B cell (primary cell): ENCODE data around the gene NTM. TPM values are rescaled to one million over a fixed set of nuclear protein-coding genes. Genes with fewer than 3 reads are reported as not detected.

ENCODE experiments used
- ATAC-seq: fragments of 200-7000 bp; cut with Tn5 transposase; one replicate; pipeline ENCODE4 v1.10.0; 2021; ENCODE audit warnings: low read depth, mild to moderate bottlenecking, moderate number of reproducible peaks, moderate library complexity
- CTCF ChIA-PET: fragments of 350-600 bp; sonication (Branson Sonifier 250); formaldehyde crosslinking; loops from one replicate; lab custom pipeline; 2021; ENCODE audit warnings: antibody characterized with exemption, inconsistent platforms; lab: Charles Lee
- POLR2A ChIA-PET: fragments of 350-600 bp; sonication (Branson Sonifier 250); formaldehyde crosslinking; loops from one replicate; lab custom pipeline; 2021; ENCODE audit warnings: antibody characterized with exemption; lab: Charles Lee
- DNase-seq: peaks from one replicate; pipeline ENCODE4 v3.0.0; 2013
- H2AFZ ChIP-seq: 2 replicates; pipeline ENCODE4 v1.6.1; 2012; ENCODE audit warnings: mild to moderate bottlenecking, low read depth, low read length; ENCODE audit not compliant: insufficient read depth, poor library complexity, severe bottlenecking
- H3K27ac ChIP-seq, 2 donors: 1 replicate in 1 of 2; 2 replicates in 1 of 2; pipeline ENCODE4 v1.5.1; 2012 to 2013; ENCODE audit warnings: low read length in 2 of 2, mild to moderate bottlenecking in 2 of 2, moderate library complexity in 1 of 2
- H3K27me3 ChIP-seq, 4 experiments: fragments of 200-600 bp in 1 of 4; sonication (generic) in 1 of 4; replicated peaks in 1 of 4; 1 replicate in 2 of 4; 2 replicates in 2 of 4; pipeline versions ENCODE4 v1.6.1 to v1.7.0; 2013 to 2016; ENCODE audit warnings: low read length in 3 of 4, mild to moderate bottlenecking in 2 of 4, mixed read lengths in 1 of 4, moderate library complexity in 1 of 4; ENCODE audit not compliant: insufficient read depth in 4 of 4, control insufficient read depth in 3 of 4; ENCODE audit errors: control extremely low read depth in 1 of 4
- H3K36me3 ChIP-seq, 2 experiments: replicated peaks in 1 of 2; 1 replicate in 1 of 2; 2 replicates in 1 of 2; pipeline versions ENCODE4 v1.6.1 to v1.7.1; 2013; ENCODE audit warnings: low read length in 1 of 2; ENCODE audit not compliant: insufficient read depth in 2 of 2, control insufficient read depth in 1 of 2; ENCODE audit errors: control extremely low read depth in 1 of 2, extremely low read depth in 1 of 2
- H3K4me1 ChIP-seq, 2 donors: fragments of 200-600 bp in 1 of 2; sonication (generic) in 1 of 2; 1 replicate in 1 of 2; 2 replicates in 1 of 2; pipeline versions ENCODE4 v1.5.1 to v1.6.1; 2013 to 2017; ENCODE audit warnings: low read length in 2 of 2; ENCODE audit not compliant: control insufficient read depth in 2 of 2, insufficient read depth in 2 of 2
- H3K4me2 ChIP-seq: replicated peaks from 2 replicates; pipeline ENCODE3; 2012; ENCODE audit warnings: mild to moderate bottlenecking, low read depth, low read length; ENCODE audit not compliant: poor library complexity, severe bottlenecking
- H3K4me3 ChIP-seq, 5 experiments: fragments of 200-600 bp in 1 of 5; sonication (generic) in 1 of 5; 1 replicate in 3 of 5; 2 replicates in 2 of 5; pipeline versions ENCODE4 v1.5.1 to v1.7.0; 2011 to 2016; ENCODE audit warnings: low read length in 4 of 5, mild to moderate bottlenecking in 4 of 5, low read depth in 2 of 5, control low read depth in 1 of 5, moderate library complexity in 1 of 5; ENCODE audit not compliant: insufficient read depth in 1 of 5; ENCODE audit errors: control extremely low read depth in 1 of 5, extremely low read depth in 1 of 5
- H3K79me2 ChIP-seq: fragments of 200-600 bp; sonication (generic); one replicate; pipeline ENCODE4 v1.6.0; 2016; ENCODE audit warnings: low read length; ENCODE audit not compliant: control insufficient read depth, insufficient read depth
- H3K9ac ChIP-seq: fragments of 200-600 bp; sonication (generic); 2 replicates; pipeline ENCODE4 v1.6.1; 2017; ENCODE audit warnings: mild to moderate bottlenecking, low read length, moderate library complexity
- H3K9me3 ChIP-seq, 3 donors: one replicate each; pipeline versions ENCODE4 v1.6.1 to v1.7.1; 2013; ENCODE audit warnings: low read length in 2 of 3; ENCODE audit not compliant: control insufficient read depth in 2 of 3, insufficient read depth in 1 of 3; ENCODE audit errors: control extremely low read depth in 1 of 3
- H4K20me1 ChIP-seq: 2 replicates; pipeline ENCODE4 v1.6.0; 2012; ENCODE audit warnings: mild to moderate bottlenecking, low read length; ENCODE audit not compliant: insufficient read depth, control insufficient read depth, poor library complexity, severe bottlenecking
- H3K27ac Mint-ChIP-seq: one replicate; pipeline ENCODE4 v1.8.0; 2021; ENCODE audit warnings: mixed read lengths
- H3K27me3 Mint-ChIP-seq: one replicate; pipeline ENCODE4 v1.8.0; 2021; ENCODE audit warnings: mixed read lengths
- H3K4me1 Mint-ChIP-seq: one replicate; pipeline ENCODE4 v1.8.0; 2021; ENCODE audit warnings: mixed read lengths
- H3K4me3 Mint-ChIP-seq: one replicate; pipeline ENCODE4 v1.8.0; 2021; ENCODE audit warnings: mixed read lengths
- H3K9me3 Mint-ChIP-seq: one replicate; pipeline ENCODE4 v1.8.0; 2022; ENCODE audit warnings: mixed read lengths; ENCODE audit not compliant: insufficient read depth
- EZH2 ChIP-seq: IDR thresholded peaks from 2 replicates; pipeline ENCODE4 v1.6.1; 2012; ENCODE audit warnings: borderline replicate concordance, low read depth, mild to moderate bottlenecking, moderate library complexity, low read length; ENCODE audit not compliant: insufficient read depth, poor library complexity, severe bottlenecking
- WGBS: methylation state at CpG from one replicate; pipeline ENCODE4 v1.1.5; 2013; ENCODE audit warnings: missing lambda C conversion rate; ENCODE audit not compliant: insufficient coverage; 5-methylcytosine and 5-hydroxymethylcytosine counted together
- intact Hi-C: fragments of 100-400 bp; cut with micrococcal nuclease; formaldehyde crosslinking; loops from one replicate; pipeline ENCODE4 v1.10.0; 2022
- polyA plus RNA-seq: library from polyadenylated mRNA; depleted of rRNA; stranded (reverse); fragments of >200 nt; gene quantifications from 2 replicates; pipeline ENCODE4 v1.2.3, GENCODE V29; 2012
- total RNA-seq, 2 donors: library from RNA; stranded (reverse); fragments of 120-200 nt in 1 of 2; gene quantifications; 1 replicate in 1 of 2; 2 replicates in 1 of 2; pipeline versions ENCODE4 v1.2.3 to v1.2.4, GENCODE V29; 2013 to 2022
- TF ChIP-seq, protein P1 (sequence below): fragments of 200-600 bp; IDR thresholded peaks from one replicate; pipeline ENCODE4 v1.8.0; 2022; ENCODE audit warnings: antibody characterized with exemption, mild to moderate bottlenecking

Gene NTM
- total and polyA plus RNA-seq, 2 donors (not counting 1 experiment from before 2014, with no cell fraction given), result not detected

DNA sequence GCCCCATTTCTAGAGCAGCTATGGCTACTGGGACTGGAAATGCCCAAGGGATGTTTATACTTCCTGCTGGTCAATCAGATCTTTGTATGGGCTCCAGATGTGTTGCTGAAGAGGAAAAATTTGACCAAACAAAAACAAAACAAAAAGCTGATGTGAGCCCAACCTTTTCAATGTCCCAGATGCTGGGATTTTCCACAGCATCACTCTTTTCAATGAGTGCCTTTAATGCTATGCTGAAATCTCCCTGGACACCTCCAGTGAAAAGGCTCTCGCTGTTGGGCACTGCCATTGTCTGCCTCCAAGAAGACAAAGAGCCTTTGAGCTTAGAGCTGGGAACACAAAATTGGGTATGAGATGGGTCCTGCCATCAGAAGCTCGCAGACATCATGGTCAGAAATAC is 671.9 kb downstream of the NTM start:
- H3K4me2 ChIP-seq, result no peak overlapping the region
- CTCF ChIA-PET, result no interaction called here
- no peak for DNase-seq
- POLR2A ChIA-PET, result no interaction called here
- intact Hi-C loops, result no loop called here
- H3K4me1 ChIP-seq, result no peaks in the 10 kb centered on the region
- no peak overlapping the region for H2AFZ ChIP-seq
- H3K9ac ChIP-seq, result no peak overlapping the region
- H3K9me3 Mint-ChIP-seq, result peaks cover 2% of the 10 kb centered on the region
- no peaks in the 10 kb centered on the region for H3K27me3 ChIP-seq
- H3K27ac Mint-ChIP-seq, result no peak overlapping the region
- H3K27me3 Mint-ChIP-seq, result no peaks in the 10 kb centered on the region
- no peak for ATAC-seq
- no peak overlapping the region for H3K4me3 Mint-ChIP-seq
- no peaks in the 10 kb centered on the region for H3K79me2 ChIP-seq
- H4K20me1 ChIP-seq, result no peaks in the 10 kb centered on the region
- TF ChIP-seq, protein P1, sequence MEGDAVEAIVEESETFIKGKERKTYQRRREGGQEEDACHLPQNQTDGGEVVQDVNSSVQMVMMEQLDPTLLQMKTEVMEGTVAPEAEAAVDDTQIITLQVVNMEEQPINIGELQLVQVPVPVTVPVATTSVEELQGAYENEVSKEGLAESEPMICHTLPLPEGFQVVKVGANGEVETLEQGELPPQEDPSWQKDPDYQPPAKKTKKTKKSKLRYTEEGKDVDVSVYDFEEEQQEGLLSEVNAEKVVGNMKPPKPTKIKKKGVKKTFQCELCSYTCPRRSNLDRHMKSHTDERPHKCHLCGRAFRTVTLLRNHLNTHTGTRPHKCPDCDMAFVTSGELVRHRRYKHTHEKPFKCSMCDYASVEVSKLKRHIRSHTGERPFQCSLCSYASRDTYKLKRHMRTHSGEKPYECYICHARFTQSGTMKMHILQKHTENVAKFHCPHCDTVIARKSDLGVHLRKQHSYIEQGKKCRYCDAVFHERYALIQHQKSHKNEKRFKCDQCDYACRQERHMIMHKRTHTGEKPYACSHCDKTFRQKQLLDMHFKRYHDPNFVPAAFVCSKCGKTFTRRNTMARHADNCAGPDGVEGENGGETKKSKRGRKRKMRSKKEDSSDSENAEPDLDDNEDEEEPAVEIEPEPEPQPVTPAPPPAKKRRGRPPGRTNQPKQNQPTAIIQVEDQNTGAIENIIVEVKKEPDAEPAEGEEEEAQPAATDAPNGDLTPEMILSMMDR, result no peak
- TF ChIP-seq EZH2, result no peak
- 100% methylated on average over 1 of the region's 2 CpGs for WGBS
- no peak overlapping the region for H3K27ac ChIP-seq
- H3K4me3 ChIP-seq, result no peak overlapping the region
- no peaks in the 10 kb centered on the region for H3K4me1 Mint-ChIP-seq
- H3K36me3 ChIP-seq, result no peaks in the 10 kb centered on the region
- H3K9me3 ChIP-seq, result peaks cover 0 to 6% (median 0%) of the 10 kb centered on the region in 3 donors

DNA sequence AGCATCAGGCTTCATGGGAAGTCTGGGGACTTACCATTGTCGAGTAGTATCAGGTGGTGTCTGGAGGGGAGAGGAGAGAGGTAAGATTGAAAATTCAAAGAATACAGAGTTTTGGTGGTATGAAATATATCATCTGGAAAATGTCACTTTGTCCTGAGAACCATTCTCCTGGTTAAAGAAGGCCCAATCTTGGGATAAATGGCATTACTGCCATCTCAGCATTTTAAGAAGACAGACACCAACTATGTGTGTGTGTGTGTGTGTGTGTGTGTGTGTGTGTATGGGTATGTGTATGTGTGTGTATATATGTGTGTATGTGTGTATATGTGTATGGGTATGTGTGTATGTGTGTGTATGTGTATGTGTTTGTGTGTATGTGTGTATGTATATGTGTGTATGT is 673.3 kb downstream of the NTM start:
- Mint-ChIP-seq H3K27me3 (no peaks in the 10 kb centered on the region), H3K4me3 (no peak overlapping the region), H3K9me3 (peaks cover 2% of the 10 kb centered on the region), H3K27ac (no peak overlapping the region), H3K4me1 (no peaks in the 10 kb centered on the region)
- Histone ChIP-seq H3K9ac (no peak overlapping the region), H3K4me3 (no peak overlapping the region), H3K79me2 (no peaks in the 10 kb centered on the region), H3K27me3 (no peaks in the 10 kb centered on the region), H3K4me1 (no peaks in the 10 kb centered on the region), H3K4me2 (no peak overlapping the region), H3K27ac (no peak overlapping the region), H3K36me3 (no peaks in the 10 kb centered on the region), H3K9me3 (peaks cover 0 to 3% (median 0%) of the 10 kb centered on the region in 3 donors), H4K20me1 (no peaks in the 10 kb centered on the region), H2AFZ (no peak overlapping the region)
- intact Hi-C loops, result no loop called here
- ChIA-PET POLR2A (no interaction called here), CTCF (no interaction called here)
- DNase-seq (no peak), ATAC-seq (no peak)
- WGBS, result 92% methylated on average over 1 of the region's 1 CpG
- TF ChIP-seq, protein P1, result no peak
- TF ChIP-seq EZH2, result no peak
